GM23338 (cell line): ENCODE results near the gene AFAP1.

Experiments
- CREB1 ChIP-seq: fragments of 250-450 bp; sonication (Bioruptor Pico); IDR thresholded peaks from 2 replicates; pipeline ENCODE4 v1.5.0; 2020; ENCODE audit warnings: low read depth, mild to moderate bottlenecking, moderate library complexity
- CTCF ChIP-seq, 2 experiments: fragments of 200-600 bp in 1 of 2; sonication (generic) in 1 of 2; conservative IDR thresholded peaks; 2 replicates each; pipeline versions ENCODE4 v1.5.1 to v1.6.1; 2016 to 2017; ENCODE audit warnings: antibody characterized with exemption in 2 of 2, low read depth in 2 of 2, mild to moderate bottlenecking in 2 of 2, moderate library complexity in 1 of 2
- EZH2 ChIP-seq: fragments of 200-600 bp; sonication (generic); IDR thresholded peaks from one replicate; pipeline ENCODE4 v1.8.0; 2017; ENCODE audit warnings: antibody characterized with exemption, mild to moderate bottlenecking, low read depth; ENCODE audit not compliant: unreplicated experiment
- EZH2phosphoT487 ChIP-seq: fragments of 200-600 bp; sonication (generic); IDR thresholded peaks from one replicate; pipeline ENCODE4 v1.8.1; 2018; ENCODE audit warnings: antibody characterized with exemption; ENCODE audit not compliant: unreplicated experiment
- JUNB ChIP-seq: IDR thresholded peaks from one replicate; pipeline ENCODE4 v1.6.1; 2016; ENCODE audit warnings: antibody characterized with exemption; ENCODE audit not compliant: unreplicated experiment
- NANOG ChIP-seq: IDR thresholded peaks from 2 replicates; pipeline ENCODE4 v1.6.1; 2016; ENCODE audit warnings: antibody characterized with exemption, borderline replicate concordance
- POLR2AphosphoS5 ChIP-seq: IDR thresholded peaks from 2 replicates; pipeline ENCODE4 v1.6.1; 2016; ENCODE audit warnings: antibody characterized with exemption, low read depth
- STAT1 ChIP-seq: IDR thresholded peaks from one replicate; pipeline ENCODE4 v1.6.1; 2016; ENCODE audit warnings: antibody characterized with exemption; ENCODE audit not compliant: unreplicated experiment
- ZNF114 ChIP-seq: fragments of 250-450 bp; sonication (Bioruptor Pico); IDR thresholded peaks from 2 replicates; pipeline ENCODE4 v1.5.0; 2020; ENCODE audit warnings: mild to moderate bottlenecking, moderate library complexity
- TF ChIP-seq, protein P1 (sequence below): IDR thresholded peaks from one replicate; pipeline ENCODE4 v1.6.1; 2018; ENCODE audit warnings: antibody characterized with exemption; ENCODE audit not compliant: unreplicated experiment
- TF ChIP-seq, protein P2 (sequence below): IDR thresholded peaks from 2 replicates; pipeline ENCODE4 v1.6.1; 2016; ENCODE audit warnings: antibody characterized with exemption

GRCh38 chr4:7812231-7812857, 127.3 kb downstream of the AFAP1 start:
- no peak for TF ChIP-seq CTCF (conservative IDR thresholded peaks at IDR 0.05; ENCODE audit: low read depth in 2 of 2)
- TF ChIP-seq EZH2 = no peak
- TF ChIP-seq, protein P1, sequence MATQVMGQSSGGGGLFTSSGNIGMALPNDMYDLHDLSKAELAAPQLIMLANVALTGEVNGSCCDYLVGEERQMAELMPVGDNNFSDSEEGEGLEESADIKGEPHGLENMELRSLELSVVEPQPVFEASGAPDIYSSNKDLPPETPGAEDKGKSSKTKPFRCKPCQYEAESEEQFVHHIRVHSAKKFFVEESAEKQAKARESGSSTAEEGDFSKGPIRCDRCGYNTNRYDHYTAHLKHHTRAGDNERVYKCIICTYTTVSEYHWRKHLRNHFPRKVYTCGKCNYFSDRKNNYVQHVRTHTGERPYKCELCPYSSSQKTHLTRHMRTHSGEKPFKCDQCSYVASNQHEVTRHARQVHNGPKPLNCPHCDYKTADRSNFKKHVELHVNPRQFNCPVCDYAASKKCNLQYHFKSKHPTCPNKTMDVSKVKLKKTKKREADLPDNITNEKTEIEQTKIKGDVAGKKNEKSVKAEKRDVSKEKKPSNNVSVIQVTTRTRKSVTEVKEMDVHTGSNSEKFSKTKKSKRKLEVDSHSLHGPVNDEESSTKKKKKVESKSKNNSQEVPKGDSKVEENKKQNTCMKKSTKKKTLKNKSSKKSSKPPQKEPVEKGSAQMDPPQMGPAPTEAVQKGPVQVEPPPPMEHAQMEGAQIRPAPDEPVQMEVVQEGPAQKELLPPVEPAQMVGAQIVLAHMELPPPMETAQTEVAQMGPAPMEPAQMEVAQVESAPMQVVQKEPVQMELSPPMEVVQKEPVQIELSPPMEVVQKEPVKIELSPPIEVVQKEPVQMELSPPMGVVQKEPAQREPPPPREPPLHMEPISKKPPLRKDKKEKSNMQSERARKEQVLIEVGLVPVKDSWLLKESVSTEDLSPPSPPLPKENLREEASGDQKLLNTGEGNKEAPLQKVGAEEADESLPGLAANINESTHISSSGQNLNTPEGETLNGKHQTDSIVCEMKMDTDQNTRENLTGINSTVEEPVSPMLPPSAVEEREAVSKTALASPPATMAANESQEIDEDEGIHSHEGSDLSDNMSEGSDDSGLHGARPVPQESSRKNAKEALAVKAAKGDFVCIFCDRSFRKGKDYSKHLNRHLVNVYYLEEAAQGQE = no peak
- TF ChIP-seq POLR2AphosphoS5 = no peak
- no peak for TF ChIP-seq CREB1 (CRISPR knock-in tag)
- no peak for TF ChIP-seq JUNB
- TF ChIP-seq, protein P2, sequence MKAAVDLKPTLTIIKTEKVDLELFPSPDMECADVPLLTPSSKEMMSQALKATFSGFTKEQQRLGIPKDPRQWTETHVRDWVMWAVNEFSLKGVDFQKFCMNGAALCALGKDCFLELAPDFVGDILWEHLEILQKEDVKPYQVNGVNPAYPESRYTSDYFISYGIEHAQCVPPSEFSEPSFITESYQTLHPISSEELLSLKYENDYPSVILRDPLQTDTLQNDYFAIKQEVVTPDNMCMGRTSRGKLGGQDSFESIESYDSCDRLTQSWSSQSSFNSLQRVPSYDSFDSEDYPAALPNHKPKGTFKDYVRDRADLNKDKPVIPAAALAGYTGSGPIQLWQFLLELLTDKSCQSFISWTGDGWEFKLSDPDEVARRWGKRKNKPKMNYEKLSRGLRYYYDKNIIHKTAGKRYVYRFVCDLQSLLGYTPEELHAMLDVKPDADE = no peak
- TF ChIP-seq ZNF114 (CRISPR knock-in tag) = no peak
- no peak for TF ChIP-seq EZH2phosphoT487
- TF ChIP-seq STAT1 = no peak
- no peak for TF ChIP-seq NANOG
